HEK293 (cell line): ENCODE data around the gene PTPRK.

ENCODE experiments used
- CTCF ChIP-seq: fragments of 450-650 bp; formaldehyde crosslinking; IDR thresholded peaks from 2 replicates; pipeline ENCODE4 v1.5.1; 2016; ENCODE audit warnings: missing biosample characterization, missing genetic modification characterization
- PRDM10 ChIP-seq: fragments of 450-650 bp; formaldehyde crosslinking; IDR thresholded peaks from 2 replicates; pipeline ENCODE4 v1.5.1; 2016; ENCODE audit warnings: missing biosample characterization, missing genetic modification characterization
- REST ChIP-seq: fragments of 450-650 bp; formaldehyde crosslinking; IDR thresholded peaks from 2 replicates; pipeline ENCODE4 v1.5.1; 2016; ENCODE audit warnings: missing biosample characterization, missing genetic modification characterization
- TCF7L2 ChIP-seq: IDR thresholded peaks from 2 replicates; pipeline ENCODE4 v1.6.1; 2011; ENCODE audit warnings: low read depth, mild to moderate bottlenecking, inconsistent platforms, low read length, moderate library complexity, borderline replicate concordance
- YY2 ChIP-seq: fragments of 450-650 bp; formaldehyde crosslinking; IDR thresholded peaks from 2 replicates; pipeline ENCODE4 v1.5.1; 2016; ENCODE audit warnings: missing biosample characterization, missing genetic modification characterization
- ZBTB7A ChIP-seq: fragments of 450-650 bp; formaldehyde crosslinking; IDR thresholded peaks from 2 replicates; pipeline ENCODE4 v1.5.1; 2016; ENCODE audit warnings: low read depth, missing biosample characterization, missing genetic modification characterization
- ZNF184 ChIP-seq: fragments of 450-650 bp; IDR thresholded peaks from 2 replicates; pipeline ENCODE4 v1.5.1; 2018; ENCODE audit warnings: missing biosample characterization, mild to moderate bottlenecking, missing genetic modification characterization
- ZNF510 ChIP-seq: fragments of 450-650 bp; formaldehyde crosslinking; IDR thresholded peaks from 2 replicates; pipeline ENCODE4 v1.5.1; 2018; ENCODE audit warnings: mild to moderate bottlenecking, missing genetic modification characterization, missing biosample characterization; ENCODE audit not compliant: insufficient replicate concordance
- ZNF660 ChIP-seq: fragments of 450-650 bp; IDR thresholded peaks from 2 replicates; pipeline ENCODE4 v1.5.1; 2018; ENCODE audit warnings: missing biosample characterization, mild to moderate bottlenecking, missing genetic modification characterization

- TF ChIP-seq REST (no peak), CTCF (no peak), ZNF660 (tag by site-specific recombination) (no peak), ZBTB7A (no peak), TCF7L2 (no peak), PRDM10 (tag by site-specific recombination) (no peak), YY2 (tag by site-specific recombination) (no peak), ZNF184 (tag by site-specific recombination) (no peak), ZNF510 (tag by site-specific recombination) (no peak)
These were observed 472.4 kb downstream of the PTPRK start for GRCh38 chr6:128047989-128048388.
